ENCODE data around the gene RBM20. TPM values are rescaled to one million over a fixed set of nuclear protein-coding genes. Genes with fewer than 3 reads are reported as not detected.
"Not testable (repeated sequence)": the region's sequence is repeated elsewhere in the genome, so short reads cannot be mapped to it uniquely, and the experiment has no call there.

The RBM20 gene
- total RNA-seq, 1 donor from 2014 or later, result 1.0 TPM

- no peak for DNase-seq (ENCODE audit: low spot score)
- H3K36me3 Mint-ChIP-seq (ENCODE audit: low read depth, unreplicated experiment), result no peaks in the 10 kb centered on the region
- no peak overlapping the region for H3K4me3 Mint-ChIP-seq (ENCODE audit: unreplicated experiment)
- H3K4me1 Mint-ChIP-seq (ENCODE audit: unreplicated experiment), result no peaks in the 10 kb centered on the region
- TF ChIP-seq CTCF (IDR thresholded peaks at IDR 0.05; ENCODE audit: unreplicated experiment), result no peak
- H3K27ac Mint-ChIP-seq (ENCODE audit: unreplicated experiment), result peak overlapping the region; percentile 2
- H3K27me3 Mint-ChIP-seq (ENCODE audit: unreplicated experiment), result no peaks in the 10 kb centered on the region
- H3K9me3 Mint-ChIP-seq (ENCODE audit: unreplicated experiment), result no peaks in the 10 kb centered on the region
Measured at GRCh38 chr10:110617425-110618229, 26.5 kb upstream of the RBM20 start.

GRCh38 chr10:110618230-110618610 is 25.9 kb upstream of the RBM20 start:
- H3K27me3 Mint-ChIP-seq (ENCODE audit: unreplicated experiment), result no peaks in the 10 kb centered on the region
- no peak overlapping the region for H3K27ac Mint-ChIP-seq (ENCODE audit: unreplicated experiment)
- H3K36me3 Mint-ChIP-seq (ENCODE audit: low read depth, unreplicated experiment), result no peaks in the 10 kb centered on the region
- no peaks in the 10 kb centered on the region for H3K4me1 Mint-ChIP-seq (ENCODE audit: unreplicated experiment)
- no peak overlapping the region for H3K4me3 Mint-ChIP-seq (ENCODE audit: unreplicated experiment)
- TF ChIP-seq CTCF (IDR thresholded peaks at IDR 0.05; ENCODE audit: unreplicated experiment), result no peak
- H3K9me3 Mint-ChIP-seq (ENCODE audit: unreplicated experiment), result no peaks in the 10 kb centered on the region
- no peak for DNase-seq (ENCODE audit: low spot score)

GRCh38 chr10:110619514-110620397 is 24.4 kb upstream of the RBM20 start:
- Mint-ChIP-seq H3K36me3 (ENCODE audit: low read depth, unreplicated experiment) (no peaks in the 10 kb centered on the region), H3K4me1 (ENCODE audit: unreplicated experiment) (no peaks in the 10 kb centered on the region), H3K4me3 (ENCODE audit: unreplicated experiment) (no peak overlapping the region), H3K27ac (ENCODE audit: unreplicated experiment) (no peak overlapping the region), H3K27me3 (ENCODE audit: unreplicated experiment) (no peaks in the 10 kb centered on the region), H3K9me3 (ENCODE audit: unreplicated experiment) (no peaks in the 10 kb centered on the region)
- DNase-seq (ENCODE audit: low spot score), result no peak
- no peak for TF ChIP-seq CTCF (IDR thresholded peaks at IDR 0.05; ENCODE audit: unreplicated experiment)

- H3K27ac Mint-ChIP-seq (ENCODE audit: unreplicated experiment), result no peak overlapping the region
- no peak overlapping the region for H3K4me3 Mint-ChIP-seq (ENCODE audit: unreplicated experiment)
- H3K4me1 Mint-ChIP-seq (ENCODE audit: unreplicated experiment), result no peaks in the 10 kb centered on the region
- no peak for DNase-seq (ENCODE audit: low spot score)
- no peaks in the 10 kb centered on the region for H3K27me3 Mint-ChIP-seq (ENCODE audit: unreplicated experiment)
- H3K9me3 Mint-ChIP-seq (ENCODE audit: unreplicated experiment), result no peaks in the 10 kb centered on the region
- TF ChIP-seq CTCF (IDR thresholded peaks at IDR 0.05; ENCODE audit: unreplicated experiment), result no peak
- no peaks in the 10 kb centered on the region for H3K36me3 Mint-ChIP-seq (ENCODE audit: low read depth, unreplicated experiment)
Measured at GRCh38 chr10:110620398-110620719, 23.8 kb upstream of the RBM20 start.

- DNase-seq (ENCODE audit: low spot score); H3K4me1 Mint-ChIP-seq (ENCODE audit: unreplicated experiment); H3K27ac Mint-ChIP-seq (ENCODE audit: unreplicated experiment); H3K27me3 Mint-ChIP-seq (ENCODE audit: unreplicated experiment); H3K9me3 Mint-ChIP-seq (ENCODE audit: unreplicated experiment); H3K4me3 Mint-ChIP-seq (ENCODE audit: unreplicated experiment); H3K36me3 Mint-ChIP-seq (ENCODE audit: low read depth, unreplicated experiment): not testable (repeated sequence)
Measured at GRCh38 chr10:110623316-110623715, 20.8 kb upstream of the RBM20 start.
